NCI-H2227 (cell line): ENCODE data around the gene LONRF2.
"Not testable (repeated sequence)": the region's sequence is repeated elsewhere in the genome, so short reads cannot be mapped to it uniquely, and the experiment has no call there.

ENCODE experiments used
- DNase-seq: peaks from one replicate; lab custom pipeline; 2025; ENCODE audit not compliant: unreplicated experiment; lab: John Stamatoyannopoulos, UW

The LONRF2 gene

GRCh38 chr2:100256416-100256815, 65.9 kb downstream of the LONRF2 start:
- DNase-seq = no peak

GRCh38 chr2:100254646-100255210, 67.6 kb downstream of the LONRF2 start:
- no peak for DNase-seq

DNA sequence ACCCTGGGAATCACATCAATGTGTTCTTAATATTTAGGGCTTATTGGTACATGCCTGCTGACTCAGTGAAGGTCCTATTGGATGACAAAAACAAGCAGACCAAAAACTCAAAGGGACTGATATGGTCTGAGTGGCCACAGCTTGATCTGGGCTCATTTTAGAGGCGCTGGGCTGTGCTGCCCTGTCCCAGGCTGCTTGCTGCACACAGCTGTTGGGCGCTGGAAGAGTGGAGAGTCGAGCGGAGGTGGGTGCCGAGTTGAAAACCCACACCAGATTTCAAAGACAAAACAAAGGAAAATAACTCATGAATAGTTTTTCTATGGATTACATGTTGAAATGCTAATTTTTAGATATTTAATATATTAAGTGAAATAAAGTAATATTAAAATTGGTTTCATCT, 68.5 kb downstream of the LONRF2 start:
- DNase-seq = no peak

- no peak for DNase-seq
These were observed 69.2 kb downstream of the LONRF2 start for GRCh38 chr2:100252811-100253698.

- no peak for DNase-seq
These were observed 71.7 kb downstream of the LONRF2 start for GRCh38 chr2:100250645-100251044.

DNA sequence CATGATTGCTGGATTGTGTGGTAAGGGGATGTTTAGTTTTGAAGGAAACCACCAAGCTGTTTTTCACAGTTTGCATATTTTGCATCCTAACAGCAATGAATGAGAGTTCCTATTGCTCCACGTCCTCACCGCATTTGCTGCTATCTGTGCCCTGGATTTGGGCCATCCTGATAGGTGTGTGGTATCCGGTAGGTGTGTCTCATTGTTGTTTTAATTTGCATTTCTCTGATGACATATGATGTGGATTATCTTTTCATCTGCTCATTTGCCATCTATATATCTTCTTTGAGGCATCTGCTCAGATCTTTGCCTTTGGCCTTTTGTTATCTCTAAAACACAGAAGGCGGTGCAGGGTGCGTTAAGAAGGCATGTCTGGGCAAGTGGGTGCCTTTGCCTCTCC, 73.3 kb downstream of the LONRF2 start:
- DNase-seq = no peak

DNA sequence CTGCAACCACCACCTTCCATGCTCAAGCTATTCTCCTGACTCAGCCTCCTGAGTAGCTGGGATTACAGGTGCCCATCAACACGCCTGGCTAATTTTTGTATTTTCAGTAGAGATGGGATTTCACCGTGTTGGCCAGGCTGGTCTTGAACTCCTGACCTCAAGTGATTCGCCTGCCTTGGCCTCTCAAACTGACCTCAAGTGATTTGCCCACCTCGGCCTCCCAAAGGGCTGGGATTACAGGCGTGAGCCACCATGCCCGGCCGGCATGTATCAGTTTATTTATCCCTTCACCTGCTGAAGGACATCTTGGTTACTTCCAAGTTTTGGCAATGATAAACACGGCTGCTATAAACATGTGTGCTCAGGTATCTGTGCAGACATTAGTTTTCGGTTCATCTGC, 73.7 kb downstream of the LONRF2 start:
- DNase-seq = not testable (repeated sequence)

DNA sequence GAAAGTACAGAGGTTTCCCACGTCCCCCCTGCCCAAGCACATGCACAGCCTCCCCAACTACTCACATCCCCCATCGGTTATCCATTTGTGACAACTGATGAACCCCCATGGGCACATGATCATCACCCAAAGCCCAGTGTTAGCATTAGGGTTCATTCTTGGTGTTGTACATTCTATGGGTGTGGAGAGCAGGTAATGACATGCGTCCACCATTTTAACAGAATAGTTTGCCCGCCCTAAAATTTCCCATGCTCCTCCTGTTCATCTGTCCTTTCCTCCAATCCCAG, 74.3 kb downstream of the LONRF2 start:
- no peak for DNase-seq

DNA sequence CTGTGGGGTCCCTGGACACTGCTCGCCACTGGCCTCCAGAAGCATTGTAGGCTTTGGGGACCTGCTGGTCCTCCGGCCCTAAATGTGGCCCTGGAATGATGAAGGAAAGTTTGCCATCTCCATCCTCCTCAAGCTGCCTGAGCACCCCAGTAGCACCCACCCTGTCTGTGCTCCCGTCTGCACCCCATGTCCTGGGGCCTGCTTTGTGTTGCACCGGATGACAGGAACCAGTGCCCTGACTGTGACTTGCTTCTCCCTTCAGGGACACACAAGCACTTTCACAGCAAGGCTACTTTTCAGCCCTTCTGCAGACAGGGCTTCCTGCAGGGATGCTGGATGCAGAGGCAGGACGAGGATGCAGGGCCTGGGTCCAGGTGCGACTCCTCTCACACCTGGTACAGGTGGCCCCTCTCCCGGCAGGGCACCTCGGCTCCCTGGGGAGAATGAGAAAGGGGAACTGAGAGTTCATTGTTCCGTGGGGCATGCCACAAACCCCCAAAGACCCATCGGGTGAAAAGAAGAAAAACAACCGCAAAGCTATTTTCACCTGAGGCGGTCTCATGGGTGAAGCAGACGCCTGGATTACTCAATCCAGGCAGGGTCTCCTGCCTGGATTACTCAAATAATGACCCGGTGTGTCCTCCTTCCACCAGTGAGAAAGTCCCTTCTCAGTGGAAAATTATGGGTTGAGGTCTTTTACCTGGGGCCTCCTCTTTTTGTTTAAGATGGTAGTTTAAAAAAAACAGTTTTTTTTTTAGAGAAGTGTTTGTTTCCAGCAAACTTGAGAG, 74.9 kb downstream of the LONRF2 start:
- no peak for DNase-seq

GRCh38 chr2:100246163-100247145, 75.8 kb downstream of the LONRF2 start:
- DNase-seq = peak; percentile 8

DNA sequence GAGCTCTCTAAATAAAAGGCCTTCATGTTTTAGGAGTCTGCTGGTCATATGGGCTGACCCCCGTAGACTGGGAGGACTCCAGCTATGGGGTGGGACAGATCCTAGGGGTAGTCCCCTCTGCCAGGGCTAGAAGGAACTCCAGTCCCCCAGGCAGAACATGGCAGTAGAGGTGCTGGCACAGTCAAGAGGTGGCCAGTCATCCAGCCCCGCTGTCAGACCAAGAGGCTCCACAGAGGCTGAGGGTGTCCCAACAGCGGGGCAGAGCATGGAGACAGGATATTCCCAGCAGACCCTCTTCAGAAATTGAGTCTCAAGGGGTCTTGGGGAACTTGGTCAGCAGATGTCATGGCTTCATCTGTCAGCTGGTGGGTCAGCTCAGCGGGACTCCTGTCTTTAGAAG, 76.6 kb downstream of the LONRF2 start:
- DNase-seq = no peak

DNA sequence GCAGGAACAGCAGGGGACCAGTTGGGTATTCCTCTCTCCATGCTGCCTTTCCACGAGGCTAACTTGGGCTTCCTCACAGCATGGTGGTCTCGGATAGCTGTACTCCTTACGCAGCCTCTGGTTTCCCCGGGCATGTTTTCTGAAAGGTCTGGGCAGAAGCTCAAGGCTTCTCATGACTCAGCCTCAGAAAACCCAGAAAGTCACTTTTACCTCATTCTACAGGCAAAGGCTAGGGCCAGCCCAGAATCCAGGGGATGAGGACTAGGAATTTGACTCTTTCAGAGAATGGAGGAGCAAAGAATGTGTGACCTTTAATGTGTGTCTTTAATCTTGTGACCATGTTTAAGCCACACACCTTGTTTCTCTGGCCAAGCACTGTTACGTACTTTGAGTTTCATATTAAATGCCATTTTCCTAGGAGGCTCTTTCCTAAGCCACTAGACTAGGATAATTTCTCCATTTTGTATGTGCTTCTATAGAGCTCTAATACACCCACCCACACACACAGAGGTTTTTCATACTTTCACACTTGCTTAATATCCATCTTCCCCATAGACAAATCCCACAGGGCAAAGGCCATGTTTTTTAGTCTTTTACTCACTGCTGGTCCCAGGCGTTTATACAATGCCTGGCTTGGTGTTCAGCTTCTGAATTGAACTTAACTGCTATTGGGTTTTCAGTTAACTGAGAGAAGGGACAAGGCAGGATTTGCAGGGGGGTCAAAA, 77.3 kb downstream of the LONRF2 start:
- no peak for DNase-seq

- DNase-seq = no peak
These were observed 78.7 kb downstream of the LONRF2 start for GRCh38 chr2:100243631-100244030.

DNA sequence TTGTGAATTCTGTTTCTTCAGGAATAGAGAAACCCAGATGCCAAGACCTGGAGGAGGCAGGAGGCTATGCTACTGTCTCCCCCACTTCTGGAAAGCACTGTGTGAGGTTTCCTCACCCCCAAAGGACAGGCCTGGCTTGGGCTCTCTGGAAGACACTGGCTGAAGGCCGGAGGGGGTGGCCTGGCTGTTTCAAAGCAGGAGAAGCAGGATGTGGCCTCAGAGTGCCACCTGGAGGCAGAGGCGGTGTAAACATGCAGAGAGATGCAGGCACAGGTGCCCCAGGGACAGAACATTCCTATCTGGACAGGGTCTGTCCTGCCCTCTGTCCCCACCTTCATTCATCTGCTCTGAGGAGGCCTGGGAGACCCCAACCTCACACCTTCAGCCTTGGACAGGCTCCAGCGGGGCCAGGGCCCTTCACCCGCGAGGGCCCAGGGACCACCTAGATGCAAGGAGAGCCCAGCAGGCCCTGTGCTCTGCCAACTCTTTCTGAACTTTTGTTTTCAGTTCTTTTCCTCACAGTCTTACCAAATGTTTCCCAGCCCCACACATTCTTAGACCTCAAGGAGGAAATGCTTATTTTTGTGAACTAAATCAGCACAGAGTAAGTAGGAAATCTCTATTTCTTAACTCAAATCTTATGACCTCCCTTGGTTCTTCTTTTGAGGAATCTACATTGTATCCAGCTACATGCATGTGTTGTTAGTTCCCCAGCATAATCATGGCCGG, 79.2 kb downstream of the LONRF2 start:
- peak; percentile 54 for DNase-seq

DNA sequence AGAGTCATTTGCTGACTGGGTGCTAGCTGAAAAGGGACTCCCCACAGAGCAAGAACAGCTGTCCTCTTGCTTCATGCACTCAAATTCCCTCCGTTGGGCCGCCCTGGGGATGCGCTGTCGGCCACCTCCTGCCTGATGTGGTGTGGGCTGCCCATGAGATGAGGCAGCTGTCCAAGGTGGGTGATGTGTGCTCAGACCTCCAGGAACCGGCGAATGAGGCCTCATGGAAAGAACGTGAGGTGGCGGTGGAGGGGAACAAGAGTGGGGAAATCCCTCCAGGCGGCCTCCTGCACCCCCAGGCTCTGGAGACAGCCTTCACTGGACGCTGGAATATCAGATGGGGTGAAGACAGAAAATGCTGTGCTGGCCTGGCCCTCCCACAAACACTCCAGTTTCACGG, 79.8 kb downstream of the LONRF2 start:
- DNase-seq = no peak

DNA sequence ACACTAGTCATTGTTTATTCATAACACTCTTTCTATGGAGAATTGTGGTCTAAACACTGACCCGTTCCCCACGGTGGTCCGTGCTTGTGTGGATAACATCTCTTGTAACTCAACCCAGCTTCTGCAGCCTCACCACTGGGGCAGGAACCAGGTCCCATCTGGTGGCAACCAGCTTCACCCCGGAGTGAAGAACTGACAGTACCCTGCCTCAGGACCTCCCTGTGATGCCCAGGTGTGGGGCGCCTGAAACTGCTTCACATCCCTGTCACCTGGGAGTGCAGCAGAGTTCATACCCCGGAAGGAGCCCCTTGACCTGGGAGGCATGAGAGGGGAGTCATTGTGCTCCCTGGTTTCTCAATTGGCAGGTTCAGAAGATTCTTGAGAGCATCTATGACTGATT, 81.1 kb downstream of the LONRF2 start:
- no peak for DNase-seq

GRCh38 chr2:100240386-100240785, 81.9 kb downstream of the LONRF2 start:
- no peak for DNase-seq

GRCh38 chr2:100239486-100240210, 82.7 kb downstream of the LONRF2 start:
- DNase-seq = no peak

GRCh38 chr2:100238471-100238870, 83.8 kb downstream of the LONRF2 start:
- no peak for DNase-seq
